ENCODE data around the gene KRTAP13-1.

Gene KRTAP13-1

GRCh38 chr21:30426731-30427130, 30.9 kb downstream of the KRTAP13-1 start:
- Histone ChIP-seq H3K9me3 (ENCODE audit: insufficient read depth, low read length) (no peaks in the 10 kb centered on the region), H2AFZ (ENCODE audit: low read depth, low read length) (no peak overlapping the region), H3K9ac (ENCODE audit: low read length) (no peak overlapping the region), H3K4me1 (ENCODE audit: low read length) (no peaks in the 10 kb centered on the region), H3K4me3 (ENCODE audit: low read length) (no peak overlapping the region), H4K20me1 (ENCODE audit: insufficient read depth, low read length) (no peaks in the 10 kb centered on the region), H3K27ac (ENCODE audit: low read length) (no peak overlapping the region), H3K79me2 (ENCODE audit: low read length) (no peaks in the 10 kb centered on the region), H3K4me2 (ENCODE audit: low read length) (no peak overlapping the region), H3K27me3 (ENCODE audit: low read depth, low read length) (no peaks in the 10 kb centered on the region), H3K36me3 (replicated peaks; ENCODE audit: low read depth, low read length) (no peaks in the 10 kb centered on the region)
- no peak for TF ChIP-seq CTCF (IDR thresholded peaks at IDR 0.05; ENCODE audit: low read depth, low read length)
- TF ChIP-seq EZH2phosphoT487 (IDR thresholded peaks at IDR 0.05; ENCODE audit: low read depth) = no peak

- no peak within 1 kb of the TSS for H3K4me3 ChIP-seq (ENCODE audit: low read length)
- H3K79me2 ChIP-seq (ENCODE audit: low read length) = no peaks in the 10 kb centered on the region
- no peak within 1 kb of the TSS for H3K27ac ChIP-seq (ENCODE audit: low read length)
- H3K4me1 ChIP-seq (ENCODE audit: low read length) = no peaks in the 10 kb centered on the region
- H2AFZ ChIP-seq (ENCODE audit: low read depth, low read length) = no peak within 1 kb of the TSS
- H3K4me2 ChIP-seq (ENCODE audit: low read length) = no peak within 1 kb of the TSS
- no peak for TF ChIP-seq CTCF (IDR thresholded peaks at IDR 0.05; ENCODE audit: low read depth, low read length)
- TF ChIP-seq EZH2phosphoT487 (IDR thresholded peaks at IDR 0.05; ENCODE audit: low read depth) = no peak
- H3K9ac ChIP-seq (ENCODE audit: low read length) = no peak within 1 kb of the TSS
- no peaks in the 10 kb centered on the region for H3K9me3 ChIP-seq (ENCODE audit: insufficient read depth, low read length)
- H3K27me3 ChIP-seq (ENCODE audit: low read depth, low read length) = no peaks in the 10 kb centered on the region
- no peaks in the 10 kb centered on the region for H4K20me1 ChIP-seq (ENCODE audit: insufficient read depth, low read length)
- no peaks in the 10 kb centered on the region for H3K36me3 ChIP-seq (replicated peaks; ENCODE audit: low read depth, low read length)
These were observed 34.4 kb downstream of the KRTAP13-1 start, which contains the start of gene KRTAP13-4 for GRCh38 chr21:30430170-30430655. Gene KRTAP13-4 (plus strand): TSS chr21:30430220. CDS start chr21:30430276, 56 bp downstream.

- no peaks in the 10 kb centered on the region for H3K9me3 ChIP-seq (ENCODE audit: insufficient read depth, low read length)
- no peaks in the 10 kb centered on the region for H3K36me3 ChIP-seq (replicated peaks; ENCODE audit: low read depth, low read length)
- TF ChIP-seq EZH2phosphoT487 (IDR thresholded peaks at IDR 0.05; ENCODE audit: low read depth) (no peak), CTCF (IDR thresholded peaks at IDR 0.05; ENCODE audit: low read depth, low read length) (peak; percentile 57)
- no peak overlapping the region for H3K4me3 ChIP-seq (ENCODE audit: low read length)
- no peaks in the 10 kb centered on the region for H3K27me3 ChIP-seq (ENCODE audit: low read depth, low read length)
- peak overlapping the region; percentile 53 for H3K4me2 ChIP-seq (ENCODE audit: low read length)
- H4K20me1 ChIP-seq (ENCODE audit: insufficient read depth, low read length) = no peaks in the 10 kb centered on the region
- H3K9ac ChIP-seq (ENCODE audit: low read length) = no peak overlapping the region
- H3K27ac ChIP-seq (ENCODE audit: low read length) = no peak overlapping the region
- H3K79me2 ChIP-seq (ENCODE audit: low read length) = no peaks in the 10 kb centered on the region
- no peaks in the 10 kb centered on the region for H3K4me1 ChIP-seq (ENCODE audit: low read length)
- no peak overlapping the region for H2AFZ ChIP-seq (ENCODE audit: low read depth, low read length)
These were observed 38.3 kb downstream of the KRTAP13-1 start for GRCh38 chr21:30434033-30434631.

DNA sequence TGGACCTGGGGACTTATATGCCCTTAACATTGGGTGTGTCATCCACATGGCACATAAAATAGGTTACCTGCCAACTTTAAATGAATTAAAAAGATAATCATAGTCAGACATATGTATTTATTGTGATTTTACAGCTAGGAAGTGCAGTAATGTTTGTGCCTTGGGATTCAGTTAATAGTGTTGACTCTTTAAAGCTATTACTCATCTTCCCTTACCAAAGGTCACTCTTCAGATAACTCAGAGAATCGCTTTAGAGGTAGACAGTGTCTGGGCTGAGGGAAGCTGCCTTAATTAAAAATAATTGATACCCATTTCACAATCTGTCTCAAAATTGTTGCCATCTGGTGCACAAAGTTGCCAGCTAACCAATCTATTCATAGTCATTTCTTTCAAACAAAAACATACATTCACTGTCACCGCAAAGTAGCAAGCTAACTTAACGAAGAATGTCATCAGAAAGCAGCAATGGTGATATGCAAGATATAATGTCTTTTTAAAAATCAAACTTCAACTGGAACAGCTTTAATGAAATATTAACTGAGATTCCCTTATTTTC, 41.3 kb downstream of the KRTAP13-1 start:
- TF ChIP-seq EZH2phosphoT487 (IDR thresholded peaks at IDR 0.05; ENCODE audit: low read depth) (no peak), CTCF (IDR thresholded peaks at IDR 0.05; ENCODE audit: low read depth, low read length) (no peak)
- no peaks in the 10 kb centered on the region for H3K9me3 ChIP-seq (ENCODE audit: insufficient read depth, low read length)
- H3K4me1 ChIP-seq (ENCODE audit: low read length) = no peaks in the 10 kb centered on the region
- H3K4me3 ChIP-seq (ENCODE audit: low read length) = no peak overlapping the region
- no peak overlapping the region for H3K9ac ChIP-seq (ENCODE audit: low read length)
- no peaks in the 10 kb centered on the region for H3K79me2 ChIP-seq (ENCODE audit: low read length)
- H2AFZ ChIP-seq (ENCODE audit: low read depth, low read length) = no peak overlapping the region
- H3K4me2 ChIP-seq (ENCODE audit: low read length) = no peak overlapping the region
- no peaks in the 10 kb centered on the region for H3K27me3 ChIP-seq (ENCODE audit: low read depth, low read length)
- H3K36me3 ChIP-seq (replicated peaks; ENCODE audit: low read depth, low read length) = no peaks in the 10 kb centered on the region
- no peaks in the 10 kb centered on the region for H4K20me1 ChIP-seq (ENCODE audit: insufficient read depth, low read length)
- no peak overlapping the region for H3K27ac ChIP-seq (ENCODE audit: low read length)
